ENCODE measurements around the gene DAG1.

Gene DAG1

DNA sequence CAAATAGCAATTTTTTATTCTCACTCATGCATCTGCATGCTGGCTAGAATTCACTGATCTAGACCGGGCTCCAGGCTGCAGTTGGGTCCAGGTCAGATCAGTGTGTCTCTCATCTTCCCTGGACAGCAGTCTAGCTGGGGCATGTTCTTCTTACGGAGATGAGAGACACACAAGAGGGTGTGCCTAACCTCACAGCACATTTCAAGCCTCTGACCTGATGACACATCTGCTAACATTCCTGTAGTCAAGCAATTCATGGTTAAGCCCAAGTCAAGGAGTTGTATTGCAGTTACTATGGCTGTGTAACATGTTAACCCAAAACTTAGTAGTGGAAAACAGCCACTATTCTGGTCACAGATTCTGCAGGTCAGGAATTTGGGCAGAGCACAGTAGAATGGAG is 97.3 kb downstream of the DAG1 start:
- no peaks in the 10 kb centered on the region for H3K4me1 ChIP-seq (ENCODE audit: insufficient read depth, low read length)
- no peak overlapping the region for H3K9ac ChIP-seq (ENCODE audit: low read length)
- H3K27me3 ChIP-seq (ENCODE audit: control insufficient read depth in 1 of 2, insufficient read depth in 2 of 2, low read length in 2 of 2), result no peaks in the 10 kb centered on the region
- no peaks in the 10 kb centered on the region for H3K36me3 ChIP-seq (ENCODE audit: insufficient read depth, low read length)
- no peak overlapping the region for H3K4me3 ChIP-seq (ENCODE audit: low read depth in 1 of 2, low read length in 2 of 2)
- no peak overlapping the region for H3K27ac ChIP-seq (ENCODE audit: low read depth, low read length)
- H3K9me3 ChIP-seq (ENCODE audit: low read length), result no peaks in the 10 kb centered on the region

GRCh38 chr3:49568965-49569364 is 98.9 kb downstream of the DAG1 start:
- no peaks in the 10 kb centered on the region for H3K36me3 ChIP-seq (ENCODE audit: insufficient read depth, low read length)
- no peaks in the 10 kb centered on the region for H3K27me3 ChIP-seq (ENCODE audit: control insufficient read depth in 1 of 2, insufficient read depth in 2 of 2, low read length in 2 of 2)
- H3K9ac ChIP-seq (ENCODE audit: low read length), result no peak overlapping the region
- H3K27ac ChIP-seq (ENCODE audit: low read depth, low read length), result no peak overlapping the region
- H3K4me3 ChIP-seq (ENCODE audit: low read depth in 1 of 2, low read length in 2 of 2), result no peak overlapping the region
- H3K4me1 ChIP-seq (ENCODE audit: insufficient read depth, low read length), result no peaks in the 10 kb centered on the region
- H3K9me3 ChIP-seq (ENCODE audit: low read length), result no peaks in the 10 kb centered on the region

- Histone ChIP-seq H3K9ac (ENCODE audit: low read length) (no peak overlapping the region), H3K27ac (ENCODE audit: low read depth, low read length) (no peak overlapping the region), H3K36me3 (ENCODE audit: insufficient read depth, low read length) (no peaks in the 10 kb centered on the region), H3K4me1 (ENCODE audit: insufficient read depth, low read length) (no peaks in the 10 kb centered on the region), H3K4me3 (ENCODE audit: low read depth in 1 of 2, low read length in 2 of 2) (no peak overlapping the region), H3K27me3 (ENCODE audit: control insufficient read depth in 1 of 2, insufficient read depth in 2 of 2, low read length in 2 of 2) (no peaks in the 10 kb centered on the region), H3K9me3 (ENCODE audit: low read length) (no peaks in the 10 kb centered on the region)
These were observed 100.1 kb downstream of the DAG1 start for GRCh38 chr3:49570028-49570654.

GRCh38 chr3:49582177-49582576 is 112.1 kb downstream of the DAG1 start:
- H3K9ac ChIP-seq (ENCODE audit: low read length), result no peak overlapping the region
- H3K27ac ChIP-seq (ENCODE audit: low read depth, low read length), result no peak overlapping the region
- H3K4me1 ChIP-seq (ENCODE audit: insufficient read depth, low read length), result no peaks in the 10 kb centered on the region
- no peaks in the 10 kb centered on the region for H3K9me3 ChIP-seq (ENCODE audit: low read length)
- no peaks in the 10 kb centered on the region for H3K36me3 ChIP-seq (ENCODE audit: insufficient read depth, low read length)
- no peak overlapping the region for H3K4me3 ChIP-seq (ENCODE audit: low read depth in 1 of 2, low read length in 2 of 2)
- H3K27me3 ChIP-seq (ENCODE audit: control insufficient read depth in 1 of 2, insufficient read depth in 2 of 2, low read length in 2 of 2), result no peaks in the 10 kb centered on the region

Data from muscle layer of colon (tissue), 2 donors.